GM18511 (cell line): ENCODE data around the gene RNF224.

Source experiments
- ATAC-seq: cut with Tn5 transposase; IDR thresholded peaks from one replicate; pipeline ENCODE4 v1.9.1; 2021; ENCODE audit warnings: mild to moderate bottlenecking, moderate library complexity; ENCODE audit not compliant: unreplicated experiment

RNF224 gene

GRCh38 chr9:137191691-137192447 lies 35.4 kb upstream of the RNF224 start:
- no peak for ATAC-seq

- no peak for ATAC-seq
Observed at GRCh38 chr9:137192448-137192780, 34.9 kb upstream of the RNF224 start.

DNA sequence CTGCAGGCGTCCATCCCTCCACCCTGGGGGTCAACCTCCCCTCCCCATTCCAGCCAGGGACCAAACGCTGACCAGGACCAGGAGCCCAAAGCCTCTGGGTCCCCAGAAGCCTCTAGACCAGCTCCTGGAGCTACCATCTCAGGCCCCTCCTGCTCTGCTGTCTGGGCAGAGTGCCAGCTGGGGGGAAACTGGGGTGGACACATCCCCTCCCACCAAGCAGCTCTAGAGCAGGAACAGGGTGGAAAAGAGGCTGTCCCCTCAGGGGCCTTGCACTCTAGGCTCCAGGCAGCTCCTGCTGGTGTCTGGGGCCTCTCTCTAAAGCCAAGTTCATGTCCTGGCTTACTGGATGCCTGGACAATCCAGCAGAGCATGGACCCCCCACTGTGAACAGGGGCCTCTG lies 34.4 kb upstream of the RNF224 start:
- no peak for ATAC-seq

DNA sequence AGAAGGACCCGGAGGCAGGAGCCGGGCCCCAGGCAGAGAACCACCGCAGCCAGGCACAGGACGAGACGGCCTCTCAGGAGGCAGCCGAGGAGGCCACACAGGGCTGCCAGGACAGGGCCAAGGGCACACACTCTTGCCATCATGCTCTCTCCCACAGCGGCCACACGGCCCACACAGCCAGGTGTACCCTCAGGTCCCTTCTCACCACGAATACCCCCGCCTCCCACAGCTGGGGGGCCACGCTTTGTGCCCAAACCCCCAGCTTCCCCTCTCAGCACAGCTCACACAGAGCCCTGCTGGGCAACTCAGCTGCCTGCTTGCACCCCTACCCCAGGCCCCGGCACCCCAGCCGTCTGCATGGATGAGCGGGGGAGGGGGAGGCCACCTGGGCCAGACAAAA lies 33.5 kb upstream of the RNF224 start:
- ATAC-seq, result no peak

GRCh38 chr9:137194388-137194787 lies 32.9 kb upstream of the RNF224 start:
- no peak for ATAC-seq

- no peak for ATAC-seq
Observed at GRCh38 chr9:137194909-137195308, 32.4 kb upstream of the RNF224 start.

- no peak for ATAC-seq
Observed at GRCh38 chr9:137195525-137196220, 31.6 kb upstream of the RNF224 start.

DNA sequence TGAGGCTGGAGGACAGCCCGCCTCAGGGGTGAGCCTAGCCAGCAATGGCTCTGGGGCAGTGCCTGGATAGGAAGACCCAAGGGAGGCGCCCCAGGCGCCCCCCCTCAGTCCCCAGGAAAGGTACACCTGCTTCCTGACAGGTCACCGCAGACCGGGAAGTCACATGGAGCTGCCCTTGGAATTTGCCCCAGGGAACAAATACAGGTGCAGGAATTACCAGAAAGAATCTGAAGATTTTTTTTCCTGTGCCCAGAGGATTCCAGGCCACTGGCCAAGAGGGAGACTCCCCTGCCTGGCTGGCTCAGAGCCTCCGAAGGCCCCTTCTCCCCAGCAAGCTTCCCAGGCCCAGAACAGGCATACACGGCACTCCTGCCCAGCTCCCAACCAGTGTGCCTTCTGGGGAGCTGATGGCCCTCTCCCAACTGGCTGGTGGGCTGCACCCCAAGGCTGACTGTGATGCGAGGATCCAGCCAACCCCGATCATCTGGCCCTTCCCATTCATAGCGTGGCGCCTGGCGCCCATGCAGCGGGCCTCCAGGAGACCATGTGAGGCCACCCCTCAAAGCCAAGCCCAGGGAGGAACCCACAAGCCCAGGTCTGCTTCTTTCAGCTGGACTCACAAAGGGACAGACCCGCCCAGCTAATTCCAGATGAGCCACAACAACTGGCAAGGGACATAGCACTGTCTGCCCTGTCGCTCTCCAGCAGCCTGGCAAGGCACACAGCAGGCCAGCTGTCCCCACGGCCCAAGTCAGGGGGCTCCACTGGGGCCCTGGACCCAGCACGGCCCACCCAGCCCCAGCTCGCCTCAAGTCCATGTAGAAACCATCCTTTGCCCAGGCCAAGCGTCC lies 29.0 kb upstream of the RNF224 start:
- no peak for ATAC-seq

GRCh38 chr9:137198902-137199283 lies 28.4 kb upstream of the RNF224 start:
- ATAC-seq, result no peak

DNA sequence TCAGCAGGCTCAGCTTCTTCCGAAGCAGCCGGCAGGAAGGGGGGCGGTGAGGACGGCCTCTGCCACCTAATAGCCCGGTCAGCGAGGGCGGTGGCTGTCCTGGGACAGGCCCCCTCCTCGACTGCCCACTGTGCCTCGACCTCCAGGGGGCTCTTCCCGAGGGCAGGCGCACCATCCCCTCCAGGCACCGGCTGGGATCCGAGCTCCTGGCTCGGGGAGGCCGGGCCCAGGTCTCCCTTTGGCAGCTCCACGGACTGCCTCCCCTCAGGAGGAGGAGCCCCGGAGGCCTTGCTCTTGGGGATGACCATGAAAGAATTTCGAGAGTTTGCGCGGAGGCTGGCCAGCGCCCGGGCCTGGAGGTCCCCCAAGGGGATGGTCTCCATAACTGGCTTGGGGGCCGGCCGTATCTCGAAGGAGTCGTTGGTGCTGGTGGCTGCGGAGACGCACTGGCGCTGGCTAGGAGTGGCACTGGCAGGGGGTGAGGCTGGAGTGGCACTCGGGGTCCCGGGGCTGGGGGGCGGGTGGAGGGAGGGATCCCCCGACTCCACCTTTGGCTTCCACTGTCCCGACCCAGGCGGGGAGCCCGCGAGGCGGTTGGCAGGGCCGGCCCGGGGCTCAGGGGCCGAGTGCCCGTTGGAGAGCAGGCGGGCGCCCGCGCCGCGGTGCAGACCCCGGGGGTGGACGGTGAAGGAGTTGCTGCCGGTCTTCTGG lies 27.7 kb upstream of the RNF224 start:
- no peak for ATAC-seq

GRCh38 chr9:137200311-137201204 lies 26.7 kb upstream of the RNF224 start, which contains the start of gene TPRN:
TSS of gene TPRN (minus strand) at chr9:137200741. CDS start at chr9:137200711, 30 bp downstream.
- ATAC-seq, result peak; percentile 89

- no peak for ATAC-seq
Observed at GRCh38 chr9:137201205-137201868, 26.0 kb upstream of the RNF224 start.

DNA sequence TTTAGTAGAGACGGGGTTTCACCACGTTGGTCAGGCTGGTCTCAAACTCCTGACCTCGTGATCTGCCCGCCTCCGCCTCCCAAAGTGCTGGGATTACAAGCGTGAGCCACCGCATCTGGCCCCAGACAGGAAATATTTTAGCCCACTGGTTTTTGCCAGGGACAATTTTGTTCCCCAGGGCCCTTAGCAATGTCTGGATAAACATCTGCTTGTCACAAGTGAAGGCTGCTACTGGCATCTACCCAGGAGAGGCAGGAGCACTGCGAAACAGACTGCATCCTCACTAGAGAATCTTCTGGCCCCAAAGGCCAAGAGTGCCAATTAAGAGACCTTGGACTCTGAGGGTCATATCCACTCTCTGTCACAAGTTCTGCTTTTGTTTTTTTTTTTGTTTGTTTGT lies 24.3 kb upstream of the RNF224 start:
- no peak for ATAC-seq

- ATAC-seq, result no peak
Observed at GRCh38 chr9:137204731-137205125, 22.6 kb upstream of the RNF224 start.

- ATAC-seq, result peak; percentile 47
Observed at GRCh38 chr9:137205126-137206069, 21.9 kb upstream of the RNF224 start, which contains the start of the genes NDOR1 and TMEM203. TSS of gene NDOR1 (plus strand) at chr9:137205700. CDS start at chr9:137205778, 78 bp downstream. TSS of gene TMEM203 (minus strand) at chr9:137205648. CDS start at chr9:137205414, 234 bp downstream.

DNA sequence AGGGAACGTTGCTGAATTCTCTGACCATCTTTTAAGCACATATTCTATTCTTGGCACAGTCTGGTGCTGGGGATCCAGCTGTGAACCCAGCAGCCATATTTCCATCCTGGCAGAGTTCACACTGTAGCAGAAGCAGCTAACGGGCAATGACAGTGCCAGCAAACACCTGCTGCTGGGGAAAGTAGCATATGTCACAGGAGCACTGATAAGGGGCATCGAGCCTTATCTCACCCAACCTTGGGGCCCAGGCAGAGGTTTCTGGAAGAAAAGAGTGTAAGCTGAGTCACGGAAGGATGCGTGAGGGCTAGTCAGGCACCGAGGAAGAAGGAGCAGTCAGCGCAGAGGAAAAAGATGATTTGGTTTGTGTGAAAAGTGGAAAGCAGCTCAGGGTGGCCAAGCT lies 20.7 kb upstream of the RNF224 start:
- no peak for ATAC-seq

- ATAC-seq, result no peak
Observed at GRCh38 chr9:137211532-137211931, 15.8 kb upstream of the RNF224 start.

DNA sequence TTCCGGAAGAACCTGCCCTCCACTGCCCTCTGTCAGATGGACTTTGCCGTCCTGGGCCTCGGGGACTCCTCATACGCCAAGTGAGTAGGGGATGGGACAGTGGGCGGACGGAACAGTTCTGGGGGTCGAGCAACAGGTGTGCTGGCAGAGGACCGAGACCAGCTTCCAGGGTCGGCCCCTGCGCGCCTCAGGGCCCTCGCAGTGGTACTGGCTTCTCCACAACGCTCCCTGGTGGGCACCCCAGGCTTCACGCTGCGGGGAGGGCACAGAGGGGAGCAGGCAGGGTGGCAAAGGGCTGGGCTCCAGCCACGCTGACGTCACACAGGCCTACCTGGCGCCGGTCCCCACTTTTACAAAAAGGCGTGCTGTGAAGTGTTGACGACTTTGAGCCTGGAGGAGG lies 14.8 kb upstream of the RNF224 start:
- no peak for ATAC-seq
